HT-29 (cell line): ENCODE data around the gene PRPF38A. TPM values are rescaled to one million over a fixed set of nuclear protein-coding genes. Genes with fewer than 3 reads are reported as not detected.

ENCODE experiments used
- DNase-seq: peaks from one replicate; pipeline ENCODE4 v3.0.0-alpha.2; 2015; ENCODE audit warnings: low spot score
- total RNA-seq: library from RNA; depleted of rRNA; stranded (reverse); fragments of >200 nt; shearing (Covaris generic); gene quantifications from 2 replicates; pipeline ENCODE4 v1.2.3, GENCODE V29; 2014; rRNA removed

Gene PRPF38A
- total RNA-seq, 1 experiment from 2014 or later: 25.1 TPM

- DNase-seq: no peak
Measured at GRCh38 chr1:52460694-52461093, 56.3 kb downstream of the PRPF38A start.

GRCh38 chr1:52461821-52462220 lies 57.4 kb downstream of the PRPF38A start:
- no peak for DNase-seq

- no peak for DNase-seq
Measured at GRCh38 chr1:52463891-52464290, 59.5 kb downstream of the PRPF38A start.

DNA sequence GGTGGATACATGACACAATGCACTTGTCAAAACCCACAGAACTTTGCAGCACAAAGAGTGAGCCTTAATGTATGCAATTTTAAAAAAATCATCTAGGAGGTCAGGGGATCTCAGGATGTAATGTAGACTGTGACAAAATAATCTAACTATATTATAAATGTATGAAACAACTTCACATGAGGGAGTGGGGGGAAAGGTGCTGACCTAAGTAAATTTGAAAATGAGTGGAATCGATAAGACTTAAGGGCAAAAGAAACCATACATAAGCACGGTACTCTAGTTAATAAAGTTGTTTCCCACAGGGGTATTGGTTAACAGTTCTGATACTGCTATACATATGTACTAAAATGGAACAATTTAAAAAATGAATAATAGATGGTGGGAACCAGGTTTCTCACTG lies 64.7 kb downstream of the PRPF38A start:
- no peak for DNase-seq

Other genes starting within 250 kb of the PRPF38A start
- 32.5 and 32.9 TPM in 2 replicates for gene CC2D1B, start 38.4 kb upstream of the PRPF38A start, total RNA-seq
- gene ORC1, start 179 bp upstream of the PRPF38A start, total RNA-seq: 19.5 and 20.1 TPM in 2 replicates
- gene TUT4, start 148.5 kb downstream of the PRPF38A start, total RNA-seq: 5.8 and 17.7 TPM in 2 replicates
- not detected in 2 replicates for gene GPX7, start 197.8 kb downstream of the PRPF38A start, total RNA-seq
- not detected in 2 replicates for gene SHISAL2A, start 228.6 kb downstream of the PRPF38A start, total RNA-seq